Liver (tissue), 3 donors: ENCODE measurements around the gene SGO2.

Source experiments
- ATF3 ChIP-seq: IDR thresholded peaks from 2 replicates; pipeline ENCODE4 v1.6.1; 2016; ENCODE audit warnings: antibody characterized with exemption
- CTCF ChIP-seq: fragments of 150-350 bp; IDR thresholded peaks from 2 replicates; pipeline ENCODE4 v1.5.1; 2017; ENCODE audit warnings: improper control_type of control experiment, low read depth, low read length; ENCODE audit not compliant: missing input control
- REST ChIP-seq: IDR thresholded peaks from 2 replicates; pipeline ENCODE4 v1.6.1; 2016; ENCODE audit warnings: antibody characterized with exemption, mild to moderate bottlenecking
- donor health status: healthy.
- donor health status: healthy.

GRCh38 chr2:200525066-200525465 is 941 bp upstream of the SGO2 start:
- TF ChIP-seq CTCF = no peak
- TF ChIP-seq REST = no peak
- TF ChIP-seq ATF3 = no peak
